WTC11 (cell line): ENCODE data around the gene SCN9A. TPM values are rescaled to one million over a fixed set of nuclear protein-coding genes. Genes with fewer than 3 reads are reported as not detected.

Experiments
- ATAC-seq: fragments of 200-7000 bp; cut with Tn5 transposase; 2 replicates; pipeline ENCODE4 v1.10.0; 2021; ENCODE audit warnings: mild to moderate bottlenecking, moderate library complexity
- CTCF ChIA-PET: fragments of 300-600 bp; sonication (Branson Sonifier 250); formaldehyde crosslinking; loops from one replicate; lab custom pipeline; 2021; ENCODE audit warnings: antibody characterized with exemption; lab: Charles Lee
- POLR2A ChIA-PET: fragments of 350-600 bp; sonication (Branson Sonifier 250); formaldehyde crosslinking; loops from one replicate; lab custom pipeline; 2021; ENCODE audit warnings: antibody characterized with exemption; lab: Charles Lee
- DNase-seq: peaks from one replicate; pipeline ENCODE4 v3.0.0; 2021; ENCODE audit warnings: low spot score
- H3K27ac Mint-ChIP-seq: 2 replicates; pipeline ENCODE4 v1.8.0; 2021; ENCODE audit warnings: mixed read lengths
- H3K27me3 Mint-ChIP-seq: 2 replicates; pipeline ENCODE4 v1.8.0; 2021; ENCODE audit warnings: low read depth, mild to moderate bottlenecking, moderate library complexity, mixed read lengths
- H3K36me3 Mint-ChIP-seq: 2 replicates; pipeline ENCODE4 v1.8.0; 2021; ENCODE audit warnings: mixed read lengths
- H3K4me1 Mint-ChIP-seq: 2 replicates; pipeline ENCODE4 v1.8.0; 2022; ENCODE audit warnings: mixed read lengths
- H3K4me3 Mint-ChIP-seq: 2 replicates; pipeline ENCODE4 v1.8.0; 2021; ENCODE audit warnings: mild to moderate bottlenecking, moderate library complexity, mixed read lengths
- H3K9me3 Mint-ChIP-seq: 2 replicates; pipeline ENCODE4 v1.8.0; 2021; ENCODE audit warnings: mixed read lengths
- FOXK1 ChIP-seq: sonication (generic); formaldehyde crosslinking; IDR thresholded peaks from 2 replicates; pipeline ENCODE4 v1.8.0; 2022; ENCODE audit warnings: mild to moderate bottlenecking, moderate library complexity, missing genetic modification reagents
- FOXP4 ChIP-seq: sonication (generic); formaldehyde crosslinking; IDR thresholded peaks from 2 replicates; pipeline ENCODE4 v1.8.0; 2022; ENCODE audit warnings: mild to moderate bottlenecking, missing genetic modification reagents
- JUN ChIP-seq: sonication (generic); formaldehyde crosslinking; IDR thresholded peaks from 2 replicates; pipeline ENCODE4 v1.8.0; 2023; ENCODE audit warnings: mild to moderate bottlenecking, missing genetic modification reagents
- NFYB ChIP-seq: sonication (generic); formaldehyde crosslinking; conservative IDR thresholded peaks from 2 replicates; pipeline ENCODE4 v1.8.0; 2022; ENCODE audit warnings: low read depth, missing genetic modification reagents
- NR1H2 ChIP-seq: sonication (generic); formaldehyde crosslinking; IDR thresholded peaks from 2 replicates; pipeline ENCODE4 v1.9.0; 2021; ENCODE audit warnings: mild to moderate bottlenecking, moderate library complexity, missing genetic modification reagents
- OVOL2 ChIP-seq: fragments of 250-450 bp; sonication (Bioruptor Pico); IDR thresholded peaks from 2 replicates; pipeline ENCODE4 v1.9.0; 2021; ENCODE audit warnings: mild to moderate bottlenecking, borderline replicate concordance
- RORB ChIP-seq: fragments of 250-450 bp; sonication (Bioruptor Pico); IDR thresholded peaks from 2 replicates; pipeline ENCODE4 v1.9.0; 2021; ENCODE audit warnings: mild to moderate bottlenecking
- SMAD4 ChIP-seq: sonication (generic); formaldehyde crosslinking; IDR thresholded peaks from 2 replicates; pipeline ENCODE4 v1.8.0; 2022; ENCODE audit warnings: mild to moderate bottlenecking, missing genetic modification reagents
- TEAD4 ChIP-seq: sonication (generic); formaldehyde crosslinking; IDR thresholded peaks from 2 replicates; pipeline ENCODE4 v1.8.0; 2022; ENCODE audit warnings: mild to moderate bottlenecking, missing genetic modification reagents
- ZNF219 ChIP-seq: sonication (generic); formaldehyde crosslinking; IDR thresholded peaks from 2 replicates; pipeline ENCODE4 v1.8.0; 2023; ENCODE audit warnings: missing genetic modification reagents, mild to moderate bottlenecking, borderline replicate concordance
- ZNF232 ChIP-seq: sonication (generic); formaldehyde crosslinking; IDR thresholded peaks from 2 replicates; pipeline ENCODE4 v1.8.0; 2022; ENCODE audit warnings: mild to moderate bottlenecking, missing genetic modification reagents
- ZNF281 ChIP-seq: sonication (generic); formaldehyde crosslinking; IDR thresholded peaks from 2 replicates; pipeline ENCODE4 v1.8.0; 2023; ENCODE audit warnings: mild to moderate bottlenecking, missing genetic modification reagents
- total RNA-seq: library from RNA; stranded (reverse); gene quantifications from 3 replicates; pipeline ENCODE4 v1.2.3, GENCODE V29; 2021
- TF ChIP-seq, protein P1 (sequence below): sonication (generic); formaldehyde crosslinking; IDR thresholded peaks from 2 replicates; pipeline ENCODE4 v1.8.1; 2023; ENCODE audit warnings: mild to moderate bottlenecking, moderate library complexity, missing genetic modification reagents
- TF ChIP-seq, protein P2 (sequence below): fragments of 250-450 bp; sonication (Bioruptor Pico); IDR thresholded peaks from 2 replicates; pipeline ENCODE4 v1.9.0; 2021; ENCODE audit warnings: mild to moderate bottlenecking
- TF ChIP-seq, protein P3 (sequence below): sonication (generic); formaldehyde crosslinking; IDR thresholded peaks from 2 replicates; pipeline ENCODE4 v1.8.1; 2022; ENCODE audit warnings: low read depth, missing genetic modification reagents, borderline replicate concordance
- TF ChIP-seq, protein P4 (sequence below): sonication (generic); formaldehyde crosslinking; IDR thresholded peaks from 2 replicates; pipeline ENCODE4 v1.8.0; 2022; ENCODE audit warnings: missing genetic modification reagents
- TF ChIP-seq, protein P5 (sequence below): sonication (generic); formaldehyde crosslinking; IDR thresholded peaks from 2 replicates; pipeline ENCODE4 v1.8.1; 2023; ENCODE audit warnings: mild to moderate bottlenecking, missing genetic modification reagents, borderline replicate concordance

The SCN9A gene
- total RNA-seq, 1 experiment from 2014 or later = 7.3 TPM

DNA sequence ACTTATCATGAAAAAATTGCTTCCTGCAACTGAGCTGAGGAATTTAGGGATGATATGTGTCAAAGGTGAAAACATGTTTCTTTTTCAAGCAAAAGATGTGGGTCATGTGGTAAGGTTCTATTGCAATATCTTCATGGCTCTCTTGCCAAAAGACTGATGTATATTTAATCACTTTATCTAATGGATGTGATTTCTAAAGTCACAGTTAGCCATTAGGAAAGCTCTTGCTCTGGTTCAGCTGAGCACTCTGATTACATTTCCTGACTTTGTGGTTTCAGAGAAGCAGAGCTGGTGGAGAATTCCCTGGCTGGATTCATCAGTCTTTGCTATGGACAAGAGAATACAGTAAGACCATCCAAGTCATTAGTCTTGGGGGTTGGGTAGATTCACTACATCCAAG, 24.4 kb downstream of the SCN9A start:
- DNase-seq (no peak), ATAC-seq (no peak)
- 0 out of 2 replicates have a peak, but pooled peaks cover 4% of the 10 kb centered on the region for H3K4me1 Mint-ChIP-seq
- no peaks in the 10 kb centered on the region for H3K27me3 Mint-ChIP-seq
- ChIA-PET CTCF (interaction anchor here (1.2 kb wide), 1 partner anchor 9 kb away, joined by 5 read pairs; no protein-coding TSS in a partner anchor), POLR2A (no interaction called here)
- no peaks in the 10 kb centered on the region for H3K36me3 Mint-ChIP-seq
- no peaks in the 10 kb centered on the region for H3K9me3 Mint-ChIP-seq
- H3K4me3 Mint-ChIP-seq = no peak overlapping the region
- no peak overlapping the region for H3K27ac Mint-ChIP-seq
- TF ChIP-seq, protein P1, sequence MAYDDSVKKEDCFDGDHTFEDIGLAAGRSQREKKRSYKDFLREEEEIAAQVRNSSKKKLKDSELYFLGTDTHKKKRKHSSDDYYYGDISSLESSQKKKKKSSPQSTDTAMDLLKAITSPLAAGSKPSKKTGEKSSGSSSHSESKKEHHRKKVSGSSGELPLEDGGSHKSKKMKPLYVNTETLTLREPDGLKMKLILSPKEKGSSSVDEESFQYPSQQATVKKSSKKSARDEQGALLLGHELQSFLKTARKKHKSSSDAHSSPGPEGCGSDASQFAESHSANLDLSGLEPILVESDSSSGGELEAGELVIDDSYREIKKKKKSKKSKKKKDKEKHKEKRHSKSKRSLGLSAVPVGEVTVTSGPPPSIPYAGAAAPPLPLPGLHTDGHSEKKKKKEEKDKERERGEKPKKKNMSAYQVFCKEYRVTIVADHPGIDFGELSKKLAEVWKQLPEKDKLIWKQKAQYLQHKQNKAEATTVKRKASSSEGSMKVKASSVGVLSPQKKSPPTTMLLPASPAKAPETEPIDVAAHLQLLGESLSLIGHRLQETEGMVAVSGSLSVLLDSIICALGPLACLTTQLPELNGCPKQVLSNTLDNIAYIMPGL (CRISPR knock-in tag) = no peak
- TF ChIP-seq RORB (CRISPR knock-in tag) = no peak
- no peak for TF ChIP-seq JUN (CRISPR knock-in tag)
- TF ChIP-seq SMAD4 (CRISPR knock-in tag) = no peak
- no peak for TF ChIP-seq OVOL2 (CRISPR knock-in tag)
- no peak for TF ChIP-seq ZNF232
- no peak for TF ChIP-seq ZNF281 (CRISPR knock-in tag)
- TF ChIP-seq TEAD4 (CRISPR knock-in tag) = no peak
- TF ChIP-seq, protein P2, sequence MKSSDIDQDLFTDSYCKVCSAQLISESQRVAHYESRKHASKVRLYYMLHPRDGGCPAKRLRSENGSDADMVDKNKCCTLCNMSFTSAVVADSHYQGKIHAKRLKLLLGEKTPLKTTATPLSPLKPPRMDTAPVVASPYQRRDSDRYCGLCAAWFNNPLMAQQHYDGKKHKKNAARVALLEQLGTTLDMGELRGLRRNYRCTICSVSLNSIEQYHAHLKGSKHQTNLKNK (CRISPR knock-in tag) = no peak
- TF ChIP-seq, protein P3, sequence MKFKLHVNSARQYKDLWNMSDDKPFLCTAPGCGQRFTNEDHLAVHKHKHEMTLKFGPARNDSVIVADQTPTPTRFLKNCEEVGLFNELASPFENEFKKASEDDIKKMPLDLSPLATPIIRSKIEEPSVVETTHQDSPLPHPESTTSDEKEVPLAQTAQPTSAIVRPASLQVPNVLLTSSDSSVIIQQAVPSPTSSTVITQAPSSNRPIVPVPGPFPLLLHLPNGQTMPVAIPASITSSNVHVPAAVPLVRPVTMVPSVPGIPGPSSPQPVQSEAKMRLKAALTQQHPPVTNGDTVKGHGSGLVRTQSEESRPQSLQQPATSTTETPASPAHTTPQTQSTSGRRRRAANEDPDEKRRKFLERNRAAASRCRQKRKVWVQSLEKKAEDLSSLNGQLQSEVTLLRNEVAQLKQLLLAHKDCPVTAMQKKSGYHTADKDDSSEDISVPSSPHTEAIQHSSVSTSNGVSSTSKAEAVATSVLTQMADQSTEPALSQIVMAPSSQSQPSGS (CRISPR knock-in tag) = no peak
- TF ChIP-seq FOXK1 (CRISPR knock-in tag) = no peak
- TF ChIP-seq NFYB (CRISPR knock-in tag) = no peak
- TF ChIP-seq ZNF219 = no peak
- TF ChIP-seq, protein P4, sequence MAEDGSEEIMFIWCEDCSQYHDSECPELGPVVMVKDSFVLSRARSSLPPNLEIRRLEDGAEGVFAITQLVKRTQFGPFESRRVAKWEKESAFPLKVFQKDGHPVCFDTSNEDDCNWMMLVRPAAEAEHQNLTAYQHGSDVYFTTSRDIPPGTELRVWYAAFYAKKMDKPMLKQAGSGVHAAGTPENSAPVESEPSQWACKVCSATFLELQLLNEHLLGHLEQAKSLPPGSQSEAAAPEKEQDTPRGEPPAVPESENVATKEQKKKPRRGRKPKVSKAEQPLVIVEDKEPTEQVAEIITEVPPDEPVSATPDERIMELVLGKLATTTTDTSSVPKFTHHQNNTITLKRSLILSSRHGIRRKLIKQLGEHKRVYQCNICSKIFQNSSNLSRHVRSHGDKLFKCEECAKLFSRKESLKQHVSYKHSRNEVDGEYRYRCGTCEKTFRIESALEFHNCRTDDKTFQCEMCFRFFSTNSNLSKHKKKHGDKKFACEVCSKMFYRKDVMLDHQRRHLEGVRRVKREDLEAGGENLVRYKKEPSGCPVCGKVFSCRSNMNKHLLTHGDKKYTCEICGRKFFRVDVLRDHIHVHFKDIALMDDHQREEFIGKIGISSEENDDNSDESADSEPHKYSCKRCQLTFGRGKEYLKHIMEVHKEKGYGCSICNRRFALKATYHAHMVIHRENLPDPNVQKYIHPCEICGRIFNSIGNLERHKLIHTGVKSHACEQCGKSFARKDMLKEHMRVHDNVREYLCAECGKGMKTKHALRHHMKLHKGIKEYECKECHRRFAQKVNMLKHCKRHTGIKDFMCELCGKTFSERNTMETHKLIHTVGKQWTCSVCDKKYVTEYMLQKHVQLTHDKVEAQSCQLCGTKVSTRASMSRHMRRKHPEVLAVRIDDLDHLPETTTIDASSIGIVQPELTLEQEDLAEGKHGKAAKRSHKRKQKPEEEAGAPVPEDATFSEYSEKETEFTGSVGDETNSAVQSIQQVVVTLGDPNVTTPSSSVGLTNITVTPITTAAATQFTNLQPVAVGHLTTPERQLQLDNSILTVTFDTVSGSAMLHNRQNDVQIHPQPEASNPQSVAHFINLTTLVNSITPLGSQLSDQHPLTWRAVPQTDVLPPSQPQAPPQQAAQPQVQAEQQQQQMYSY = no peak
- no peak for TF ChIP-seq NR1H2 (CRISPR knock-in tag)

- CTCF ChIA-PET = no interaction called here
- no peak overlapping the region for H3K27ac Mint-ChIP-seq
- no peak for TF ChIP-seq FOXP4 (CRISPR knock-in tag)
- TF ChIP-seq, protein P1 (CRISPR knock-in tag) = no peak
- TF ChIP-seq, protein P5, sequence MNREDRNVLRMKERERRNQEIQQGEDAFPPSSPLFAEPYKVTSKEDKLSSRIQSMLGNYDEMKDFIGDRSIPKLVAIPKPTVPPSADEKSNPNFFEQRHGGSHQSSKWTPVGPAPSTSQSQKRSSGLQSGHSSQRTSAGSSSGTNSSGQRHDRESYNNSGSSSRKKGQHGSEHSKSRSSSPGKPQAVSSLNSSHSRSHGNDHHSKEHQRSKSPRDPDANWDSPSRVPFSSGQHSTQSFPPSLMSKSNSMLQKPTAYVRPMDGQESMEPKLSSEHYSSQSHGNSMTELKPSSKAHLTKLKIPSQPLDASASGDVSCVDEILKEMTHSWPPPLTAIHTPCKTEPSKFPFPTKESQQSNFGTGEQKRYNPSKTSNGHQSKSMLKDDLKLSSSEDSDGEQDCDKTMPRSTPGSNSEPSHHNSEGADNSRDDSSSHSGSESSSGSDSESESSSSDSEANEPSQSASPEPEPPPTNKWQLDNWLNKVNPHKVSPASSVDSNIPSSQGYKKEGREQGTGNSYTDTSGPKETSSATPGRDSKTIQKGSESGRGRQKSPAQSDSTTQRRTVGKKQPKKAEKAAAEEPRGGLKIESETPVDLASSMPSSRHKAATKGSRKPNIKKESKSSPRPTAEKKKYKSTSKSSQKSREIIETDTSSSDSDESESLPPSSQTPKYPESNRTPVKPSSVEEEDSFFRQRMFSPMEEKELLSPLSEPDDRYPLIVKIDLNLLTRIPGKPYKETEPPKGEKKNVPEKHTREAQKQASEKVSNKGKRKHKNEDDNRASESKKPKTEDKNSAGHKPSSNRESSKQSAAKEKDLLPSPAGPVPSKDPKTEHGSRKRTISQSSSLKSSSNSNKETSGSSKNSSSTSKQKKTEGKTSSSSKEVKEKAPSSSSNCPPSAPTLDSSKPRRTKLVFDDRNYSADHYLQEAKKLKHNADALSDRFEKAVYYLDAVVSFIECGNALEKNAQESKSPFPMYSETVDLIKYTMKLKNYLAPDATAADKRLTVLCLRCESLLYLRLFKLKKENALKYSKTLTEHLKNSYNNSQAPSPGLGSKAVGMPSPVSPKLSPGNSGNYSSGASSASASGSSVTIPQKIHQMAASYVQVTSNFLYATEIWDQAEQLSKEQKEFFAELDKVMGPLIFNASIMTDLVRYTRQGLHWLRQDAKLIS = no peak
- no peak for TF ChIP-seq SMAD4 (CRISPR knock-in tag)
- no peak for TF ChIP-seq NFYB (CRISPR knock-in tag)
- TF ChIP-seq JUN (CRISPR knock-in tag) = no peak
Observed at GRCh38 chr2:166350525-166350924, 25.2 kb downstream of the SCN9A start.

More at GRCh38 chr2:166350525-166350924, 25.2 kb downstream of the SCN9A start:
- Mint-ChIP-seq H3K27me3 (no peaks in the 10 kb centered on the region), H3K9me3 (no peaks in the 10 kb centered on the region), H3K4me1 (0 out of 2 replicates have a peak, but pooled peaks cover 4% of the 10 kb centered on the region), H3K36me3 (no peaks in the 10 kb centered on the region), H3K4me3 (no peak overlapping the region)
- POLR2A ChIA-PET = no interaction called here
- DNase-seq (no peak), ATAC-seq (no peak)
